Activated CD8-positive, alpha-beta T cell treated with anti-CD3 and anti-CD28 coated beads for 36 hours (primary cell): ENCODE measurements around the gene TMCO4. TPM values are rescaled to one million over a fixed set of nuclear protein-coding genes. Genes with fewer than 3 reads are reported as not detected.

ENCODE experiments used
- ATAC-seq: fragments of 200-7000 bp; cut with Tn5 transposase; one replicate; pipeline ENCODE4 v1.10.0; 2021; ENCODE audit warnings: mild to moderate bottlenecking, moderate library complexity
- CTCF ChIA-PET: fragments of 350-600 bp; sonication (Branson Sonifier 250); formaldehyde crosslinking; loops from one replicate; lab custom pipeline; 2021; ENCODE audit warnings: antibody characterized with exemption; lab: Charles Lee
- POLR2A ChIA-PET: fragments of 350-600 bp; sonication (Branson Sonifier 250); formaldehyde crosslinking; loops from one replicate; lab custom pipeline; 2021; ENCODE audit warnings: antibody characterized with exemption; lab: Charles Lee
- DNase-seq: peaks from one replicate; pipeline ENCODE4 v3.0.0-alpha.2; 2020
- H3K27ac Mint-ChIP-seq: one replicate; pipeline ENCODE4 v1.8.0; 2021; ENCODE audit warnings: mild to moderate bottlenecking, mixed read lengths
- H3K27me3 Mint-ChIP-seq: one replicate; pipeline ENCODE4 v1.8.0; 2021; ENCODE audit warnings: mixed read lengths
- H3K36me3 Mint-ChIP-seq: one replicate; pipeline ENCODE4 v1.8.0; 2021; ENCODE audit warnings: low read depth, mixed read lengths
- H3K4me1 Mint-ChIP-seq: one replicate; pipeline ENCODE4 v1.8.0; 2021; ENCODE audit warnings: low read depth, mixed read lengths
- H3K4me3 Mint-ChIP-seq: one replicate; pipeline ENCODE4 v1.8.0; 2021; ENCODE audit warnings: mild to moderate bottlenecking, moderate library complexity, mixed read lengths
- H3K9me3 Mint-ChIP-seq: one replicate; pipeline ENCODE4 v1.8.0; 2021; ENCODE audit warnings: mixed read lengths
- intact Hi-C: fragments of 100-400 bp; cut with micrococcal nuclease; formaldehyde crosslinking; loops from one replicate; pipeline ENCODE4 v1.10.0; 2022
- total RNA-seq, 2 experiments: library from RNA; stranded (reverse); gene quantifications; one replicate each; pipeline ENCODE4 v1.2.3, GENCODE V29; 2021
- TF ChIP-seq, protein P1 (sequence below): fragments of 200-600 bp; IDR thresholded peaks from one replicate; pipeline ENCODE4 v1.8.0; 2022; ENCODE audit warnings: antibody characterized with exemption, mild to moderate bottlenecking

TMCO4 gene
- total RNA-seq, 2 experiments from 2014 or later, result 10.8 to 13.2 TPM

DNA sequence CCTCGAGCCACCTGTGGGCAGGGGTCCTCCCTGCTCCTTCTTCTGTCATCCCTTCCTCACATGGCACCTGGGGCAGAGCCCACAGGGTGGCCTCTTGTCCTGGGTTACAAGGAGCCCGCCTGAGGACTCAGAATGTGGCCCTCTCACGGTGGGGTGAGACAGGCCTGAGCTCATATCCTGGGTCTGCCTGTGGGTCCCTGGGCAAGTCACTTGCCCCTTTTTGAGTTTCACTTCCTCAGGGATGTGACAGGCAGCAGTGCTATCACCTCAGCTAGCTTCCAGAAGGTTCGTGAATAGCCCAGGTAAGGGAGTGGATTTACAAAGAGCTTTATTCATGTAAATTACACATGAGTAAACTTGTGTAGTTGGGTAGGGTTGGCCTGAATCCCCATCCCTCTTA is 101.5 kb downstream of the TMCO4 start:
- Mint-ChIP-seq H3K36me3 (peaks cover 9% of the 10 kb centered on the region), H3K4me3 (no peak overlapping the region), H3K27ac (no peak overlapping the region), H3K4me1 (no peaks in the 10 kb centered on the region), H3K27me3 (no peaks in the 10 kb centered on the region), H3K9me3 (no peaks in the 10 kb centered on the region)
- POLR2A ChIA-PET, result interaction anchor here (0.7 to 1.2 kb wide), 2 partner anchors 100 to 639 kb away, joined by 3 read pairs; no protein-coding TSS in a partner anchor
- TF ChIP-seq, protein P1, sequence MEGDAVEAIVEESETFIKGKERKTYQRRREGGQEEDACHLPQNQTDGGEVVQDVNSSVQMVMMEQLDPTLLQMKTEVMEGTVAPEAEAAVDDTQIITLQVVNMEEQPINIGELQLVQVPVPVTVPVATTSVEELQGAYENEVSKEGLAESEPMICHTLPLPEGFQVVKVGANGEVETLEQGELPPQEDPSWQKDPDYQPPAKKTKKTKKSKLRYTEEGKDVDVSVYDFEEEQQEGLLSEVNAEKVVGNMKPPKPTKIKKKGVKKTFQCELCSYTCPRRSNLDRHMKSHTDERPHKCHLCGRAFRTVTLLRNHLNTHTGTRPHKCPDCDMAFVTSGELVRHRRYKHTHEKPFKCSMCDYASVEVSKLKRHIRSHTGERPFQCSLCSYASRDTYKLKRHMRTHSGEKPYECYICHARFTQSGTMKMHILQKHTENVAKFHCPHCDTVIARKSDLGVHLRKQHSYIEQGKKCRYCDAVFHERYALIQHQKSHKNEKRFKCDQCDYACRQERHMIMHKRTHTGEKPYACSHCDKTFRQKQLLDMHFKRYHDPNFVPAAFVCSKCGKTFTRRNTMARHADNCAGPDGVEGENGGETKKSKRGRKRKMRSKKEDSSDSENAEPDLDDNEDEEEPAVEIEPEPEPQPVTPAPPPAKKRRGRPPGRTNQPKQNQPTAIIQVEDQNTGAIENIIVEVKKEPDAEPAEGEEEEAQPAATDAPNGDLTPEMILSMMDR, result no peak
- CTCF ChIA-PET, result interaction anchor here (1.4 kb wide), 1 partner anchor 37 kb away, joined by 8 read pairs; no protein-coding TSS in a partner anchor
- intact Hi-C loops, result no loop called here
- ATAC-seq (no peak), DNase-seq (no peak)

GRCh38 chr1:19696820-19697219 is 102.9 kb downstream of the TMCO4 start:
- CTCF ChIA-PET, result interaction anchor here (0.6 to 2.5 kb wide), 3 partner anchors 8 to 151 kb away, joined by 3 to 8 read pairs (median 3); no protein-coding TSS in a partner anchor
- ATAC-seq (no peak), DNase-seq (no peak)
- H3K4me1 Mint-ChIP-seq, result no peaks in the 10 kb centered on the region
- no peak overlapping the region for H3K4me3 Mint-ChIP-seq
- intact Hi-C loops, result no loop called here
- TF ChIP-seq, protein P1, result no peak
- peaks cover 11% of the 10 kb centered on the region for H3K36me3 Mint-ChIP-seq
- no peak overlapping the region for H3K27ac Mint-ChIP-seq
- H3K9me3 Mint-ChIP-seq, result peaks cover under 1% of the 10 kb centered on the region
- POLR2A ChIA-PET, result no interaction called here
- no peaks in the 10 kb centered on the region for H3K27me3 Mint-ChIP-seq

- intact Hi-C loops, result no loop called here
- Mint-ChIP-seq H3K36me3 (peaks cover 19% of the 10 kb centered on the region), H3K4me1 (peaks cover 3% of the 10 kb centered on the region), H3K27me3 (no peaks in the 10 kb centered on the region), H3K4me3 (no peak overlapping the region), H3K9me3 (peaks cover 6% of the 10 kb centered on the region), H3K27ac (no peak overlapping the region)
- ChIA-PET POLR2A (no interaction called here), CTCF (interaction anchor here (2.5 to 2.6 kb wide), 2 partner anchors 9 to 34 kb away, joined by 8 to 18 read pairs; no protein-coding TSS in a partner anchor)
- TF ChIP-seq, protein P1, result no peak
- ATAC-seq (no peak), DNase-seq (no peak)
These were observed 103.9 kb downstream of the TMCO4 start for GRCh38 chr1:19695772-19696171.

GRCh38 chr1:19694298-19694697 is 105.4 kb downstream of the TMCO4 start:
- ATAC-seq, result no peak
- no peaks in the 10 kb centered on the region for H3K27me3 Mint-ChIP-seq

GRCh38 chr1:19690342-19690741 is 109.4 kb downstream of the TMCO4 start:
- POLR2A ChIA-PET, result no interaction called here
- Mint-ChIP-seq H3K27me3 (no peaks in the 10 kb centered on the region), H3K9me3 (peaks cover 18% of the 10 kb centered on the region), H3K4me3 (no peak overlapping the region), H3K4me1 (peaks cover 35% of the 10 kb centered on the region), H3K36me3 (peaks cover 39% of the 10 kb centered on the region), H3K27ac (no peak overlapping the region)
- DNase-seq (no peak), ATAC-seq (no peak)
- TF ChIP-seq, protein P1, result no peak
- intact Hi-C loops, result no loop called here
- CTCF ChIA-PET, result interaction anchor here (0.9 to 2.1 kb wide), 3 partner anchors 14 to 36 kb away, joined by 3 to 9 read pairs (median 5); no protein-coding TSS in a partner anchor

More at GRCh38 chr1:19694298-19694697, 105.4 kb downstream of the TMCO4 start:
- intact Hi-C loops, result no loop called here
- no peak for DNase-seq
- Mint-ChIP-seq H3K36me3 (peaks cover 25% of the 10 kb centered on the region), H3K27ac (no peak overlapping the region), H3K4me1 (peaks cover 15% of the 10 kb centered on the region), H3K9me3 (peaks cover 12% of the 10 kb centered on the region), H3K4me3 (no peak overlapping the region)
- CTCF ChIA-PET, result interaction anchor here (2.6 kb wide), 1 partner anchor 10 kb away, joined by 18 read pairs; no protein-coding TSS in a partner anchor
- TF ChIP-seq, protein P1, result no peak
- POLR2A ChIA-PET, result interaction anchor here (0.6 kb wide), 1 partner anchor 17 kb away, joined by 3 read pairs; no protein-coding TSS in a partner anchor
